HG03342 (cell line): Measurements from ENCODE around the gene EYA4.

Experiments
- ATAC-seq: cut with Tn5 transposase; IDR thresholded peaks from one replicate; pipeline ENCODE4 v1.9.1; 2021; ENCODE audit warnings: mild to moderate bottlenecking, moderate library complexity; ENCODE audit not compliant: unreplicated experiment

EYA4 gene

GRCh38 chr6:133241901-133242636 is 912 bp downstream of the EYA4 start:
- ATAC-seq = no peak

GRCh38 chr6:133242637-133243585 is 1.8 kb downstream of the EYA4 start:
- ATAC-seq = no peak

GRCh38 chr6:133243723-133244305 is 2.7 kb downstream of the EYA4 start:
- no peak for ATAC-seq

- ATAC-seq = no peak
Observed at GRCh38 chr6:133244519-133244918, 3.4 kb downstream of the EYA4 start.

- ATAC-seq = no peak
Observed at GRCh38 chr6:133245007-133245406, 3.9 kb downstream of the EYA4 start.

GRCh38 chr6:133245422-133245903 is 4.3 kb downstream of the EYA4 start:
- no peak for ATAC-seq

- no peak for ATAC-seq
Observed at GRCh38 chr6:133247581-133247980, 6.4 kb downstream of the EYA4 start.

GRCh38 chr6:133248241-133249001 is 7.3 kb downstream of the EYA4 start:
- no peak for ATAC-seq

- ATAC-seq = no peak
Observed at GRCh38 chr6:133251688-133252087, 10.5 kb downstream of the EYA4 start.

- ATAC-seq = no peak
Observed at GRCh38 chr6:133254552-133255228, 13.5 kb downstream of the EYA4 start.

- no peak for ATAC-seq
Observed at GRCh38 chr6:133257545-133258105, 16.5 kb downstream of the EYA4 start.

- no peak for ATAC-seq
Observed at GRCh38 chr6:133259561-133259960, 18.4 kb downstream of the EYA4 start.

- no peak for ATAC-seq
Observed at GRCh38 chr6:133262804-133263203, 21.6 kb downstream of the EYA4 start.

- no peak for ATAC-seq
Observed at GRCh38 chr6:133265066-133265465, 23.9 kb downstream of the EYA4 start.

- ATAC-seq = no peak
Observed at GRCh38 chr6:133266186-133266585, 25.0 kb downstream of the EYA4 start.

- no peak for ATAC-seq
Observed at GRCh38 chr6:133268621-133269020, 27.5 kb downstream of the EYA4 start.

GRCh38 chr6:133274813-133275212 is 33.7 kb downstream of the EYA4 start:
- ATAC-seq = no peak

GRCh38 chr6:133275213-133275612 is 34.1 kb downstream of the EYA4 start:
- no peak for ATAC-seq

GRCh38 chr6:133277228-133277899 is 36.2 kb downstream of the EYA4 start:
- no peak for ATAC-seq
